ENCODE measurements around the gene NPTXR.

GRCh38 chr22:38867124-38867455 is 23.3 kb upstream of the NPTXR start:
- TF ChIP-seq POLR2AphosphoS5 (IDR thresholded peaks at IDR 0.05; ENCODE audit: low read depth, low read length) (no peak), CTCF (IDR thresholded peaks at IDR 0.05 in 2 of 3, conservative IDR thresholded peaks at IDR 0.05 in 1 of 3; ENCODE audit: borderline replicate concordance in 1 of 3, insufficient read depth in 1 of 3, low read depth in 2 of 3, low read length in 2 of 3) (no peak), REST (IDR thresholded peaks at IDR 0.05; ENCODE audit: low read depth) (no peak), POLR2A (IDR thresholded peaks at IDR 0.05; ENCODE audit: borderline replicate concordance, extremely low read depth, insufficient read depth, insufficient read length) (no peak)

All from HCT116 (cell line).